GM18511 (cell line): Measurements from ENCODE around the gene BCL7B.
"Not testable (repeated sequence)": the region's sequence is repeated elsewhere in the genome, so short reads cannot be mapped to it uniquely, and the experiment has no call there.

Experiments
- ATAC-seq: cut with Tn5 transposase; IDR thresholded peaks from one replicate; pipeline ENCODE4 v1.9.1; 2021; ENCODE audit warnings: mild to moderate bottlenecking, moderate library complexity; ENCODE audit not compliant: unreplicated experiment

BCL7B gene

DNA sequence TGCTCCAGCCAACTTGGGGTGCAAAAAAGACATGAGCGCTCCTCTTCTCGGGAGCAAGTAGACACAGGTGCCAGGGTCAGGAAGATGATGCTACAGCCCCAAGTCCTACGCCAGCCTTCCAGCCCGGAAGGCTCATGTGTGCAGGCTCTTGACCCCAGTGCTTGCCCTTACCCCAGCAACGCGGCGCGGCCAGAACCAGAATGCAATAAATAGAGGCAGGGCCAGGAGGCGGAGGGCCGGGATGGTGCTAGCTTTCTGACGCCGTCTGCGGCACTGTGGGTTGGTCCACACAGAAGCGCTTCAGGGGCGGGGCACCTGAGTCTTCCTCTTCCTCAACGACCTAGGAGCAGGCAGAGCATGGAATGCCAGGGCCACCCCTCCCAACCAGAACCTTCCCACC, 20.4 kb downstream of the BCL7B start:
- no peak for ATAC-seq

DNA sequence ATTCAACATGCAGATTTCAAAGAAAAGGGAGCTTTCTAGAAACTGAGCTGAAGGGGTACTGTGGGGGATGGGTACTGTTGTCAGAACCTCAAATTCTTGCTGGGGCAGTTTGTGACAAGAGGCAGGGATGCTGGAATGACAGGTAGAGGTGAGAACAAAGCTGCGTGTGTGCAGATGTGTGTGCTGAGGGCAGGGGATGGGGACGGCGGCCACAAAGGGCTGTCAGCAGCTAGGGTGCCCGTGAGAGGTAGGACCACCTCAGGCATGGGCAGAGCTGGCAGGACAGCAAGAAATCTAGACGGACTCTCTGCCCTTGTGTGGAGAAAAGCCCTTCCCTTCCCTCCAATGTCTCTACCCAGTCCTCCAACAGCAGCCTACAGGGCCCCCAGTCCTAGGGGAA, 21.0 kb downstream of the BCL7B start:
- ATAC-seq = no peak

DNA sequence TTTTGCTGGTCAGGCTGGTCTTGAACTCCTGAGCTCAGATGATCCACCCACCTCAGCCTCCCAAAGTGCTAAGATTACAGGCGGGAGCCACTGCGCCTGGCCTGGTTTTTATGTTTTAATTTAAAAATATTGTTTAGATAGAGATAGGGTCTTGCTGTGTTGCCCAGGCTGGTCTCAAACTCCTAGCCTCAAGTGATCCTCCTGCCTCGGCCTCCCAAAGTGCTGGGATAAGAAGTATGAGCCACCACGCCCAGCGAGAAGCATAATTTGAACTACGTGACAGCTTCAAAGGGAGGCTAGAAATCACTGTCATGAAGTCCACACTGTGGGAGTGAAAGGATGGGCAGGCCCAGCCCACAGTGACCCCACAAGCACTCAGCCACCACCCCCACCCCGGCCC, 21.6 kb downstream of the BCL7B start:
- not testable (repeated sequence) for ATAC-seq

DNA sequence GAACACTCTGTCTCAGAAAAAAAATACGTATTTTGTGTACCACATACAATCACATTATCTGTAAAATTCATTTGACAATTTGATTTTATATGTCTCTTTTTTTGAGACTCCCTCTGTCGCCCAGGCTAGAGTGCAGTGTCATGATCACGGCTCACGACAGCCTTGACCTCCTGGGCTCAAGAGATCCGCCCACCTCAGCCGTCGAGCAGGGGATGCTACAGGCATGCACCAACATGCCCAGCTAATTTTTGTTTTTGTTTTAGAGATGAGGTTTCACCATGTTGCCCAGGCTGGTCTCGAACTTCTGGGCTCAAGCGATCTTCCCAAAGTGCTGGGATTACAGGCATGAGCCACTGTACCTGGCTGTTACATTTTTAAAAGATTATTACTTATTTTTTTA, 23.7 kb downstream of the BCL7B start:
- no peak for ATAC-seq

DNA sequence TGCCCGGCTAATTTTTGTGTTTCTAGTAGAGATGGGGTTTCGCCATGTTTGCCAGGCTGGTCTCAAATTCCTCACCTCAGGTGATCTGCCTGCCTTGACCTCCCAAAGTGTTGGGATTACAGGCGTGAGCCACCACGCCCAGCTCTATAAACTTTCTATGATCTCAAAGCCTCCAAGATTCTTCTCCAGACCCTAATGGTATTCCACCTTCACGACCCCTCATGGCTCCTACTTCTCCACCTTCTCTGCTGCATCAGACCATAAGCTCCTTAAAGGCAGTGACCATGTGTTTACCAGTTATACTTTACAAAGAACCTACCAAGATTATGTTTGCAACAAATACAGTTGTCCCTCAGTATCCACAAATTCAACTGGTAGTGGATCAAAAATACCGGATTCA, 25.3 kb downstream of the BCL7B start:
- no peak for ATAC-seq

DNA sequence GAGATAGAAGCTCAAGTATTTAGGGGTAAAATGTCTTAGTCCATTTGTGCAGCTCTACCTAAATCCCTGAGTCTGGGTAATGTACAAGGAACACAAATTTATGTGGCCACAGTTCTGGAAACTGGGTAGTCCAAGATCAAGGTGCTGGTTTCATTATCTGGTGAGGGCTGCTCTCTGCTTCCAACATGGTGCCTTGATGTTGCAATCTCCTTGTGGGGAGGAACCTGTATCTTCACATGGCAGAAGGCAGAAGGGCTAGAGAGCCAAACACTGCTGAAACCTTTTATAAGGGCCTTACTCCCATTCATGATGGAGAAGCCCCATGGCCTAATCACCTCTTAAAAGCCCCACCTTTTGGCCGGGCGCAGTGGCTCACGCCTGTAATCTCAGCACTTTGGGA, 26.7 kb downstream of the BCL7B start:
- ATAC-seq = no peak

DNA sequence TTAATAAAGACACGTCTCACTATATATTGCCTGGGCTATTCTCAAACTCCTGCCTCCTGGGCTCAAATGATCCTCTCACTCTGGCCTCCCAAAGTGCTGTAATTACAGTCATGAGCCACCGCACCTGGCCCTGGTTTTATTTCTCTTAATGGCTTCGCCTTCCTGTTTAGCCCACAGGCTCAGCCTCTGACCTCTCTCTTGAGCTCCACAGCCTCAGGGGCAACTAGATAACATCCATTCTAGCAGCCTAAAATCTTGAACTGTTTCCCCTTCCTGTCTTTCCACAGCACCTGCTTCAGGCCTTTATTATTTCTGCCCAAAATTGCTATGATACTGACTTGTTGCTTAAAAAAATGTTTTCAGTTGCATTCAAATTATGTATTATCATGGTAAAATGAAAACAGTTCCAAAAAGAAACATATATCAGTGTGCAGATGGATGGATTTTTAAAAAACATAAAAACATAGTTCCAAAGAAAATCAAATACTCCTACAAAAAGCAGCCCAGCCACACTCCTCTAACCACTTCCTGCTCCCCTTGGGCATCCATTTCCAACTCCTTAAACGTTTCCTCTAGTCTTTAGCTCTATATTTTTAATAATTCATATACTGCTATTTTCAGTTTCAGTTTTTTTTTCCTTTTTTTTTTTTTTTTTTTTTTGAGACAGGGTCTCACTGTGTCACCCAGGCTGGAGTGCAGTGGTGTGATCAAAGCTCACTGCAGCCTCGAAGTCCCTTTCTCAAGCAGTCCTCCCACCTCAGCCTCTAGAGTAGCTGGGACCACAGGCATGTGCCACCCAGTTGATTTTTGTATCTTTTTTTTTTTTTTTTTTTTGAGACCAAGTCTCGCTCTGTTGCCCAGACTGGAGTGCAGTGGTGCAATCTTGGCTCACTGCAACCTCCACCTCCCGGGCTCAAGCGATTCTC, 30.3 kb downstream of the BCL7B start:
- no peak for ATAC-seq

DNA sequence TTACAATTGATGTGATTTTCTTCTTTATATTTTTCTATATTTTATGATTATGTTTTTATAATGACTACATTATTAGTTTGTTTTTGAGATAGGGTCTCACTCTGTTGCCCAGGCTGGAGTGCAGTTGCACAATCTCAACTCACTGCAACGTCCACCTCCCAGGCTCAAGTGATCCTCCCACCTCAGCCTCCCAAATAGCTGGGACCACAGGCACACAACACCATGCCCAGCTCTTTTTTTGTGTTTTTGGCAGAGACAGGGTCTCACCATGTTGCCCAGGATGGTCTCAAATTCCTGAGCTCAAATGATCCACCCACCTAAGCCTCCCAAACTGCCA, 31.4 kb downstream of the BCL7B start:
- not testable (repeated sequence) for ATAC-seq

DNA sequence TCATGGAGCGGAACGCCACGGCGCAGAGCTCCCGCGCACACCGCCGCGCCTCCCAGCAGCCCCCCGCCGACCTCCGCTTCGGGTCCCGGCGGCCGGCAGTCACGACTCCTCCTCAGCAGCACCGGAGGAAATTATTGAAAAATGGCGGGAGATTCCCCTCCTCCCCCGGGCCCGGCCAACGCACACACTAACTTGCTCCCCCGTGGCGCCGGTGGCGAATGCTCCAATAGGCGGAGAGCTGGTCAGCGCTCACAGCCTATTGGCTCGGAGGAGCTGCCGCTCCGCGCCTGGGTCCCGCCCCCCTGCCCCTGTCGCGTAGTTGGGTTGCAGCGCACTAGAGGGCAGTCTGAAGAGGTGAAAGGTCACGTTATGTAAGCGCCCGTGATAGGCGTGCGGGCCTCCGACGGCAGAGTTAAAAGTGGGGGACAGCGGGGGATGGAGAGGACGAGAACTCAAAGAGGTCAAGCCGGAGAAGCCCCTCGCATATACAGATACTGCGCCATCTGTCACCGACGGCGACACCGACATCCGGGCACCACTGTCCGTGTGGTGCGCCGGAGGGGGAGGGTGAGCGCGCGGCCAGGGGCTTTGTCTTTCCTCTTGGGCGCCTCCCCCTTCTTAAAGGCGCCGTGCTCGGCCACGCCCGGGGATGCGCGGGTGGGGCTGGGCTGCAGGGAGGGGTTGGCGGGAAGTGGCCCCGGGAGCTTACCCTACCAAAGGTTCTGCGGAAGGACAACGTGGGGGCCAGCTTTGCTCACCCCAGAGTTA, 35.2 kb downstream of the BCL7B start, which contains the start of gene BAZ1B:
BAZ1B (minus strand) TSS at position 189 of the 768 bp plus-strand sequence. CDS start 360 bp downstream, outside the sequence.
- ATAC-seq = peak; percentile 89

DNA sequence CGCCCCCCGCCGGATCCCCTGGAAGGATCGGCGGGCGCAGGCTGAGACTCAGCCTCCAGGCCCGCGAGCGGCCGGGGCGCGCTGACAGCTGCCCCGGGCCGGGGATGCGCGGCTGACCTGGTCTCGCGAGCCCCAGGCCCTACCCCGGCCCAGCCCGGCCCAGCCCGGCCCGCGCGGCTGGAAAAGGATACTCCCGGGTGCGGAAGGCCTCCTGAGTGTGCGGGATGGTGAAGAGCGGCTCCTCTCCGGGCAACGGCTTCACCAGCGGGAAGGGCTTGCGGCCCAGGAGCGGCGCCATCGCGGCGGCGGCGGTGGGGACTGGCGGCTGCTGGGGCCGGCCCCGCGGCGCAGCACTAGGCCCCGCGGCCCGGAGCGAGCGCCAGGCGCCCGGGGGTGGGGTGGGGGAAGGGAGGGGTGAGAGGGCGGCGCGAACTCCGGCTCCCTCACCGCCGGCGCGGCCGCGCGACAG, 35.8 kb downstream of the BCL7B start:
- peak; percentile 52 for ATAC-seq

DNA sequence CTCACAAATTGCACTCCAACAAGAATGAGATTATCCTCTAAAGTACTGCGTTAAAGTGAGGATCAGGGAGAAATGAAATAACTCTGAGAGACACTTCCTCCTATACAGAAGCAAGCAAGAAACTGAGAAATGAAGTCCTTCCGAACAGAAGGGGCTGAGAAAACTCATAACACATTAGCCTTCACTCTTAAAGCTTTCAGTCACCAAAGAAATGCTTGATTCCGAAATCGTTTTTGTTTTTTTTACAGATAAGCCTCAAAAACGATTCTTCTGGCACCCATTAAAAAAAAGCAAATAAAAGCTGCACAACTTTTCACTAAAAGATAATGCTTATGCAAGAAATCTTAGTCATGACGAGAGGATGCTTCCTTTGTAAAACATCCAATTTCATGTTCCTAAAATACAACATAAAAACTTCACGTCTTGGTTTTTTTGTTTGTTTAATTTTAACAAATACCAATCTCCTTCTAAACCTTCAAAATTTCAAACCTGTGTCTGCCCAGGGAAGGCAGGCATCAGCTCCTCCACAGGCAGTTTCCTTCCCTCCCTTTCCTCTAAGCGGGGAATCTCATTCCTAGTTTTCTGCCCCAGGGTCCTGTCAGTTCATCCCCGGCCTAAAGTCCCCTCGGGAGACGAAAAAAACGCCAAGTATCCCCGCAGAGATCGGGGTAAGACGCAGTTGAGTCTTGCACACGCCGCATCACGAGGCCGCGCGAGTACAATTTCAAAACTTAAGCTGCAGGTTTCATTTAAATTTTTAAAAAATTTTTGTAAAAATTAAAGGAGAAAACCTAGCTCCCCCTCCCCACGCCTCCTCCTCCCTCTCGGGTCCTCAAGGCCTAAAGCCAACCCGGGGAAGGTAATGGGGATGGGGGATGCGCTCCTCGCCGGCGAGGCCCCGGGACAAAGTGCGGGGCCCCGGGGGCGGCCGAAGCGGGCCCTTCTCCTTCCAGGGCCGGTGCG, 36.5 kb downstream of the BCL7B start:
- no peak for ATAC-seq

DNA sequence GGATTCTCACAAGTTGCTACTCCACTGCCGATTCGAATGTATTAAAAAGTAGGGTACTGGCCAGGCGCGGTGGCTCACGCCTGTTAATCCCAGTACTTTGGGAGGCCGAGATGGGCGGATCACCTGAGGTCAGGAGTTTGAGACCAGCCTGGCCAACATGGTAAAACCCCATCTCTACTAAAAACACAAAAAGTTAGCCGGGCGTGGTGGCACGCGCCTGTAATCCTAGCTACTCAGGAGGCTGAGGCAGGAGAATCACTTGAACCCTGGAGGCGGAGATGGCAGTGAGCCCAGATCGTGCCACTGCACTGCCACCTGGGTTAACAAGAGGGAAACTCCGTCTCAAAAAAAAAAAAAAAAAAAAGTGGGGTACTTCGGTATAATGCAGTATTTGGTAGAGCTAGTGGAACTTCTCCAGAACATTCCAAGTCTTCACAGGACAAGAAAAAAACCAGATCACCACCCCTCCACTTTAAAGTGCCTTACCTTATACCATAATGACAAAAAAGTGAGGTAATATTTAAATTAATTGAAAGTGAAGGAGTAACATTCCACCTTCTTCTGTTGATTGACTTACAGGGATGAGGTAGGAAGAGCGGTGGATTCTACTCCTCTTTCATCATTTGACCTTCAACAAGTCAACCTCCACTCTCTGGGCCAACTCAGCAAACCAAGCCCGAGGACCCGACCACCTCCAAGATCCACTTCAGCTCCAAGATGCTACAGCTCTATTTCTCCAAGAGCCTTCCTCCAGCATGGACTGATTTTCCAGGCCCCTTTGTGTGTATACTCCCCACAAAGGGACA, 37.4 kb downstream of the BCL7B start:
- no peak for ATAC-seq

DNA sequence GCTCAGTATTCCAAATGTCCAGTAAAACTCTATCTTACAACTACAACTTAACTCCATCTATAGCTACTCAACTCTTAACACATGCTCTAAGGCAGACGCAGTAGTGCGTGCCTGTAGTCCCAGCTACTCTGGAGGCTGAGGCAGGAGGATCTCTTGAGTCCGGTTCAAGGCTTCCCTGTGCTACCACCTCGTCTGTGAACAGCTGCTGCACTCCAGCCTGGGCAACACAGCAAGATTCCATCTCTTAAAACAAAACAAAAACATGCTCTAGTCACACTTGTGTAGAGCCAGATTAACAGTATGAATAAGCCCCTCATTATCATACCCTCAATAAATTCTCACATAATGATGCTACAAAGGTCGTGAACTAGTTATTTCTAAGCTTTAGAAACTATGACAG, 39.0 kb downstream of the BCL7B start:
- ATAC-seq = no peak

DNA sequence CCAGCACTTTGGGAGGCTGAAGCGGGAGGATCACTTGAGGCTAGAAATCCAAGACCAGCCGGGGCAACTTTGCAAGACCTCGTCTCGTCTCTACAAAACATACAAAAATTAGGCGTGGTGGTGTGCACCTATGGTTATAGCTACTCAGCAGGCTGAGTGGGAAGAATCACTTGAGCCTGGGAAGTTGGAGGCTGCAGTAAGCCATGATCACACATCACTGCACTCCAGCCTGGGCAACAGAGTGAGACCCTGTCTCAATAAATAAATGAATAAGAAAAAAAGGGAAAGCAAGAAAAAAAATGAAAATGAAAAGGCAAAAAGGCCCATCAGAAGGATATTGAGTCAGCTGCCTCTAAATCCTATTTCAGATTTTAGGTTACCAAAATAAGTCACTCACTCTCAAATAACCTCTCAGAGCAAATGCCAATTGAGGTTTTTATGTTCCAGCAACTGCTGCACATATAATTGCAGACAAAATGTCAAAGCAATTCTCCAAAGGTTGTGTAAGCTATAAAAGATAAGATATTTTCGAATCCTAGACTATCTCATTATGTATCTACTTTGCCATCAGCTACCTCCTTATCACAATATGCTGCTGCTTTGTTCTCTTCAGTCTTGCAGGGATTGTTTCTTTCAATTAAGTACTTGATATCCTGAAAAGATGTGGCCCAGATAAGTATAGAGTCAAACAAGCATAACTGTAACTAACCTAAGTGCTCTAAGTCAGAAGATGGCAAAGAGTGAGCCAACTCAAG, 40.1 kb downstream of the BCL7B start:
- ATAC-seq = no peak

DNA sequence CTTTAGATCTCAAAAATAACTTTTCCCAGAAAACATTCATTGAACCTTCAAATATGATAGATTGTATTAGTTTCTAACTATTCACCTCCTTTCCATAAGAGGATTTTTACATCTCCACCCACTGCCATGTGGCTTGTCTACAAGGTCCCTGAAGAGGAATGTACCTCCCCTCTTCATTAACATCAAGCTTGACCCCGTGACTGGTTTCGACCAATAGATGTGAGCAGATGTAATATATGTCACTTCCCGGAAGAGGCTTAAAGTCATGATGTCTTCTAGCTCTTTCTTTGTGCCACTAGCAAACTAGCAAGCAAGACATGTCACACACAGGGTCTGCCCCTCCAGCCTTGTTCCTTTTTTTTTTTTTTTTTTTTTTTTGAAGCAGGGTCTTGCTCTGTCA, 42.3 kb downstream of the BCL7B start:
- no peak for ATAC-seq

DNA sequence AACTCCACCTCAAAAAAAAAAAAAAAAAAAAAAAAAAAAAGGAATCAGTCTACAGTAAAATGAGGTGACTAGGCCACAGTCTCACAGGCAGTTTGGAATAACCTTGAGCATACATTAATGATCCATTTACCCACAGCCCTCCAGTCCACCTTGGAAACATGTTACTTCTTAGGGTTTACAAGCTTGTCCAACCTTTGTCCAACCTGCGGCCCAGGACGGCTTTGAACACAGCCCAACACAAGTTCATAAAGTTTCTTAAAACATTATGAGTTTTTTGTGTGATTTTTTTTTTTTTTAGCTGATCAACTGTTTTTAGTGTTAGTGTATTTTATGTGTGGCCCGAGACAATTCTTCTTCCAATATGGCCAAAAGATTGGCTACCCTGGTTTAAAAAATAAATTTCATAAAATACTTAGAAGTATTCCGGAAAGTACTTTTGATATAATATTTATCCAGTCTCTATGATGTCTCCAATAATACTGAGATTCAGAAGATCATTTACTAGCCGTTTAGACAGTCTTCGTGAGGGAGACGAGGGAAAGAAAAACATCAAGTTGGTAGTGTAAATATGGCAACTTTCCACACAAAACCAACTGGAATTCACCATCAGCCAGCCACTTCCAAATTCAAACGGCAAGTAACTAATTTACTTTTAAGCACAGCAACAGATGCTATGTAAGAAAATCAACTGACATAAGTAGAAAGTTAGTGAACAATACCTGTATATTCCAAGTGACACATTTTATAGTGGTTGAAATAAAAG, 45.3 kb downstream of the BCL7B start:
- no peak for ATAC-seq

DNA sequence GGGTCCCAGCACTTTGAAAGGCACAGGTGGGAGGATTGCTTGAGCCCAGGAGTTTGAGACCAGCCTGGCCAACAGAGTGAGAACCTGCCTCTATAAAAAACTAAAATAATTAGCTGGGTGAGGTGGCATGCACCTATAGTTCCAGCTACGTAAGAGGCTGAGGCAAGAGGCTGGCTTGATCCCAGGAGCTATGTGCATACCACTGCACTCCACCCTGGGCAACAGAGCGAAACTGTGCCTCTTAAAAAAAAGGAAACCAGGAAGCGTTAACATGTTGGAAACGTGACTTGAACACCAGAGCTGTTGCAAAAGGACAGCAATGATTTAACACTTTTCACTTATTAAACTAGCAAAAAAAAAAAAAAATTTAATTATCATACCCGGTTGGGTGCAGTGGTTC, 48.0 kb downstream of the BCL7B start:
- ATAC-seq = no peak

DNA sequence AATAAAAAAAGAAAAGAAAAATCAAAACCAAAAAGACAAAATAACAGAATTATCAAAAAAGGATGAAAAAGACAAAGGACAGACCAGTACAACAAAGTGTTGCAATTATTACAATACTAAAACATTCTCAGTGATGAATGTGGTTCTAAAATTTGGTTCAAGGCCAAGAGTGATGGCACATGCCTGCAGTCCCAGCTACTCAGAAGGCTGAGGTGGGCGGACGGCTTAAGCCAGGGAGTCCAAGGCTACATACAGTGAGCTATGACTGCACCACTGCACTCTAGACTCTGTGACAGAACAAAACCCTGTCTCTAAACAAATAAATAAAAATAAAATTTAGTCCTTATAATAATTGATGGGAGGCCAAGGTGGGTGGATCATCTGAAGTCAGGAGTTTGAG, 49.9 kb downstream of the BCL7B start:
- no peak for ATAC-seq

DNA sequence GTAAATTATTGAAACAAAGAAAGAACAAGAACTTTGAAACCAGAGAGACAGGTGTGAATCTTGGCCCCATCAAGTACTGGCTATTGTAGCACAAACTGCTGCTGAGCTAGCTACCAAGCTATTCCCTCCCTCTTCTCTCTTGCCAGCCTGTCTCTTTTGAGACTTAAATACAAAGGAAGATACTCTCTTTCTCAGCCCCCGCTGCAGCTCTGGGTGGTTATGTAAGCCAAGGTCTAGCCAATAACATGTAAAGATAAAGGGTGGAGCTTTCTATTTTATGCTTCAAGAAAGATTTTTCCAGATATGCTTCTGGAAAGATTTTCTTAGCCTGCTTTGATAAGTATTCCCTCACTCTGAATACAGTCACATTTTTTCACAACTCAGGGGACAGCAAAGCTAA, 52.6 kb downstream of the BCL7B start:
- ATAC-seq = no peak
